Measurements from ENCODE around the gene LYL1. TPM values are rescaled to one million over a fixed set of nuclear protein-coding genes. Genes with fewer than 3 reads are reported as not detected.

The LYL1 gene
- total and polyA plus RNA-seq, 9 of the 15 experiments (the other 6 are each of a cell fraction or from before 2014, with no cell fraction given): 1.3 to 266 (median 34.0) TPM

GRCh38 chr19:13102666-13103580, at the start of gene LYL1 (continued):
- peak; percentile 89 for TF ChIP-seq ZBTB26 (CRISPR knock-in tag; IDR thresholded peaks at IDR 0.05)
- TF ChIP-seq NBN (IDR thresholded peaks at IDR 0.05; ENCODE audit: low read depth): peak; percentile 45
- TF ChIP-seq FOXK1 (CRISPR knock-in tag; IDR thresholded peaks at IDR 0.05; ENCODE audit: borderline replicate concordance): no peak
- TF ChIP-seq IRF9 (tag; IDR thresholded peaks at IDR 0.05): peak; percentile 23; the same call in 1 of the 2 replicates
- TF ChIP-seq GABPA (tag; conservative IDR thresholded peaks at IDR 0.05; ENCODE audit: low read depth): peak; percentile 89
- peak; percentile 59; the same call in 1 of the 2 replicates for TF ChIP-seq ZNF449 (CRISPR knock-in tag; IDR thresholded peaks at IDR 0.05)
- TF ChIP-seq FOSL1 (tag; conservative IDR thresholded peaks at IDR 0.05): peak; percentile 73
- peak; percentile 86; the same call in 1 of the 2 replicates for TF ChIP-seq CTBP1 (IDR thresholded peaks at IDR 0.05; ENCODE audit: borderline replicate concordance)
- no peak for TF ChIP-seq CBX2 (IDR thresholded peaks at IDR 0.05; ENCODE audit: insufficient read depth, low read length, poor library complexity, severe bottlenecking)
- TF ChIP-seq ATF3 (IDR thresholded peaks at IDR 0.05): no peak
- no peak for TF ChIP-seq ATF3 (CRISPR knock-in tag; conservative IDR thresholded peaks at IDR 0.05)
- peak; percentile 87 for TF ChIP-seq BRD4 (IDR thresholded peaks at IDR 0.05)
- peak; percentile 74; the same call in 1 of the 2 replicates for TF ChIP-seq ZBTB2 (IDR thresholded peaks at IDR 0.05)
- peak; percentile 83; the same call in 1 of the 2 replicates for TF ChIP-seq ZNF274 (IDR thresholded peaks at IDR 0.05; ENCODE audit: borderline replicate concordance, low read depth, low read length)
- peak in 1 of 2 experiments; percentile 21; a peak in 1 of 4 replicates for TF ChIP-seq ARNT (IDR thresholded peaks at IDR 0.05)
- TF ChIP-seq DNMT1 (IDR thresholded peaks at IDR 0.05): no peak
- peak; percentile 96 for TF ChIP-seq MITF (IDR thresholded peaks at IDR 0.05)
- TF ChIP-seq E2F5 (CRISPR knock-in tag; IDR thresholded peaks at IDR 0.05): no peak

Measured in K562 (cell line).